OCI-LY7 (cell line): ENCODE data around the gene RUVBL1. TPM values are rescaled to one million over a fixed set of nuclear protein-coding genes. Genes with fewer than 3 reads are reported as not detected.

Source experiments
- BruUV-seq: library from RNA; stranded (reverse); fragments of 400-500 nt; replicated peaks from 2 replicates; lab custom pipeline; 2021; lab: Mats Ljungman, UMichigan
- CTCF ChIA-PET: fragments of 300-600 bp; sonication (Branson Sonifier 250); formaldehyde crosslinking; loops from one replicate; lab custom pipeline; 2022; ENCODE audit warnings: antibody characterized with exemption; ENCODE audit not compliant: unreplicated experiment; lab: Charles Lee
- POLR2A ChIA-PET: fragments of 300-600 bp; sonication (Branson Sonifier 250); formaldehyde crosslinking; loops from one replicate; lab custom pipeline; 2022; ENCODE audit warnings: antibody characterized with exemption; lab: Charles Lee
- DNase-seq: peaks from one replicate; pipeline ENCODE4 v3.0.0-alpha.2; 2015; ENCODE audit warnings: low spot score
- H2AFZ ChIP-seq: fragments of 200-600 bp; sonication (generic), shearing (Covaris generic); 2 replicates; pipeline ENCODE4 v1.6.1; 2014; ENCODE audit warnings: mild to moderate bottlenecking, antibody characterized with exemption, low read length, moderate library complexity
- H3K27ac ChIP-seq: fragments of 200-600 bp; sonication (generic); 2 replicates; pipeline ENCODE4 v1.5.1; 2014; ENCODE audit warnings: mixed run types, low read depth, mild to moderate bottlenecking, moderate library complexity, low read length, inconsistent platforms; ENCODE audit not compliant: poor library complexity, severe bottlenecking
- H3K36me3 ChIP-seq: fragments of 200-600 bp; sonication (generic); 2 replicates; pipeline ENCODE4 v1.6.1; 2014; ENCODE audit warnings: mild to moderate bottlenecking, antibody characterized with exemption, low read length, moderate library complexity, mixed read lengths; ENCODE audit not compliant: insufficient read depth
- H3K4me1 ChIP-seq: fragments of 200-600 bp; sonication (generic); 2 replicates; pipeline ENCODE4 v1.5.1; 2014; ENCODE audit warnings: mild to moderate bottlenecking, low read length; ENCODE audit not compliant: insufficient read depth, poor library complexity, severe bottlenecking
- H3K4me2 ChIP-seq: fragments of 200-600 bp; sonication (generic); 2 replicates; pipeline ENCODE4 v1.6.1; 2014; ENCODE audit warnings: mild to moderate bottlenecking, low read length
- H3K4me3 ChIP-seq: fragments of 200-600 bp; sonication (generic); 2 replicates; pipeline ENCODE4 v1.5.1; 2014; ENCODE audit warnings: mild to moderate bottlenecking, low read depth, low read length; ENCODE audit not compliant: poor library complexity, severe bottlenecking
- H3K79me2 ChIP-seq: fragments of 200-600 bp; sonication (generic); 2 replicates; pipeline ENCODE4 v1.6.1; 2016; ENCODE audit warnings: low read depth, mild to moderate bottlenecking, low read length, moderate library complexity, mixed read lengths; ENCODE audit not compliant: insufficient read depth
- H3K9me2 ChIP-seq: fragments of 200-600 bp; sonication (generic); 2 replicates; pipeline ENCODE4 v1.6.1; 2016; ENCODE audit warnings: mild to moderate bottlenecking, low read length, mixed read lengths; ENCODE audit not compliant: insufficient read depth
- H3K9me3 ChIP-seq: fragments of 200-600 bp; sonication (generic); 2 replicates; pipeline ENCODE4 v1.6.1; 2014; ENCODE audit warnings: mild to moderate bottlenecking, mixed run types, low read length, mixed read lengths
- H4K20me1 ChIP-seq: fragments of 200-600 bp; sonication (generic); 2 replicates; pipeline ENCODE4 v1.6.1; 2014; ENCODE audit warnings: mild to moderate bottlenecking, antibody characterized with exemption, low read length, moderate library complexity, mixed read lengths; ENCODE audit not compliant: insufficient read depth
- CTCF ChIP-seq: fragments of 200-600 bp; sonication (generic); conservative IDR thresholded peaks from 2 replicates; pipeline ENCODE4 v1.5.1; 2014; ENCODE audit warnings: mild to moderate bottlenecking, antibody characterized with exemption, low read length, moderate library complexity, mixed read lengths
- EZH2phosphoT487 ChIP-seq: fragments of 200-600 bp; sonication (generic); IDR thresholded peaks from 2 replicates; pipeline ENCODE4 v1.6.1; 2018; ENCODE audit warnings: low read depth, borderline replicate concordance, mild to moderate bottlenecking, mixed run types, antibody characterized with exemption, low read length, moderate library complexity, mixed read lengths
- intact Hi-C: fragments of 100-400 bp; cut with micrococcal nuclease; formaldehyde crosslinking; loops from one replicate; pipeline ENCODE4 v1.10.0; 2022; ENCODE audit not compliant: unreplicated experiment
- total RNA-seq, 2 experiments: library from RNA; depleted of rRNA in 1 of 2; stranded (reverse); fragments of >200 nt in 1 of 2; shearing (Covaris generic) in 1 of 2; gene quantifications; 2 replicates each; pipeline ENCODE4 v1.2.3, GENCODE V29; 2014 to 2022

Gene RUVBL1
- total RNA-seq, 2 experiments from 2014 or later: 91.4 to 103 TPM

- peaks cover 100% of the 10 kb centered on the region for H3K36me3 ChIP-seq
- peaks cover 3% of the 10 kb centered on the region; the same call in 1 of the 2 replicates for H4K20me1 ChIP-seq
- no peak for DNase-seq
- H3K9me2 ChIP-seq: no peaks in the 10 kb centered on the region
- H3K27ac ChIP-seq: no peak overlapping the region
- no peak overlapping the region for H2AFZ ChIP-seq
- H3K9me3 ChIP-seq: no peaks in the 10 kb centered on the region
- TF ChIP-seq CTCF (no peak), EZH2phosphoT487 (no peak)
- BruUV-seq: no TSS peak
- POLR2A ChIA-PET: interaction anchor here (0.7 to 1.3 kb wide), 2 partner anchors 9 to 328 kb away, joined by 3 to 4 read pairs; no protein-coding TSS in a partner anchor
- CTCF ChIA-PET: no interaction called here
- H3K4me2 ChIP-seq: no peak overlapping the region
- no peak overlapping the region for H3K4me3 ChIP-seq
- H3K79me2 ChIP-seq: no peaks in the 10 kb centered on the region
- intact Hi-C loops: no loop called here
- no peaks in the 10 kb centered on the region for H3K4me1 ChIP-seq
Observed at GRCh38 chr3:128064962-128065361, 58.6 kb downstream of the RUVBL1 start.

GRCh38 chr3:128063865-128064264 lies 59.7 kb downstream of the RUVBL1 start:
- H3K9me2 ChIP-seq: no peaks in the 10 kb centered on the region
- POLR2A ChIA-PET: no interaction called here
- no peak overlapping the region for H3K4me3 ChIP-seq
- no peak for DNase-seq
- CTCF ChIA-PET: no interaction called here
- H3K4me1 ChIP-seq: no peaks in the 10 kb centered on the region
- no peaks in the 10 kb centered on the region for H3K9me3 ChIP-seq
- H3K36me3 ChIP-seq: peaks cover 99% of the 10 kb centered on the region
- peaks cover 3% of the 10 kb centered on the region; the same call in 1 of the 2 replicates for H4K20me1 ChIP-seq
- no peak for TF ChIP-seq EZH2phosphoT487
- no peak for TF ChIP-seq CTCF
- no peak overlapping the region for H3K27ac ChIP-seq
- H3K79me2 ChIP-seq: no peaks in the 10 kb centered on the region
- intact Hi-C loops: no loop called here
- H3K4me2 ChIP-seq: no peak overlapping the region
- no TSS peak for BruUV-seq
- H2AFZ ChIP-seq: no peak overlapping the region

GRCh38 chr3:128062033-128062745 lies 61.4 kb downstream of the RUVBL1 start:
- BruUV-seq: no TSS peak
- Histone ChIP-seq H2AFZ (no peak overlapping the region), H3K9me2 (no peaks in the 10 kb centered on the region), H3K79me2 (no peaks in the 10 kb centered on the region), H3K4me2 (no peak overlapping the region), H3K4me3 (no peak overlapping the region), H4K20me1 (peaks cover 3% of the 10 kb centered on the region; the same call in 1 of the 2 replicates), H3K4me1 (no peaks in the 10 kb centered on the region), H3K27ac (no peak overlapping the region), H3K9me3 (no peaks in the 10 kb centered on the region), H3K36me3 (peaks cover 97% of the 10 kb centered on the region)
- TF ChIP-seq CTCF (no peak), EZH2phosphoT487 (no peak)
- ChIA-PET CTCF (no interaction called here), POLR2A (no interaction called here)
- intact Hi-C loops: no loop called here
- no peak for DNase-seq
